RWPE1 (cell line): ENCODE data around the gene BTBD19.

Experiments
- CTCF ChIA-PET: fragments of 350-600 bp; sonication (Branson Sonifier 250); formaldehyde crosslinking; extraction: SDS; loops from one replicate; lab custom pipeline; 2021; lab: Yijun Ruan, JAX
- POLR2A ChIA-PET: fragments of 400-600 bp; formaldehyde crosslinking; extraction: SDS; loops from one replicate; lab custom pipeline; 2020; ENCODE audit warnings: antibody characterized with exemption; ENCODE audit not compliant: low non-redundant PET; lab: Yijun Ruan, JAX
- DNase-seq: peaks from one replicate; pipeline ENCODE4 v3.0.0; 2012; ENCODE audit warnings: low spot score
- H3K27ac ChIP-seq: fragments of 450-650 bp; 2 replicates; pipeline ENCODE4 v1.5.1; 2017
- TF ChIP-seq, protein P1 (sequence below): fragments of 450-650 bp; conservative IDR thresholded peaks from 2 replicates; pipeline ENCODE4 v1.5.1; 2017; ENCODE audit warnings: low read depth, mild to moderate bottlenecking

BTBD19 gene

DNA sequence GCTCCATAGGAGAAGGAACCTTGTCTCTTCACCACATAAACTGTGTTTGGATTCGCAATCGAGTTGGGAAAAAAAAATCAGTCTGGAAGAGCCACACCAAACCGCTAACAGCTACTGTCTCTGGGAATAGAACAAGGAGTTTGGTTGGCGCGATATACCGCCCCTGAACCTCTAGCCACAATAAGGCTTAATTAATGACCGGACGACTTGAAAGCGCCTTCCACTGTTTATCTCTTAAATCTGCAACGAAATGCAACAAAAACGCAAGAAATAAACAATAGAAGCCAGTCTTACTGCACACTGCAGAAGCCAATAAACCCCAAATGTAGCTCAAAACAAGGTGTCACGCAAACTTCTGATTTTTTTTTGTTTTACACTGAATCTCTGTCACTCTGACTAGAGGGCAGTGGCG, 10.9 kb downstream of the BTBD19 start:
- POLR2A ChIA-PET: interaction anchor here (0.7 to 1.0 kb wide), 3 partner anchors 12 to 192 kb away, joined by 3 to 4 read pairs (median 3); partner anchors contain the start of gene HECTD3
- TF ChIP-seq, protein P1, sequence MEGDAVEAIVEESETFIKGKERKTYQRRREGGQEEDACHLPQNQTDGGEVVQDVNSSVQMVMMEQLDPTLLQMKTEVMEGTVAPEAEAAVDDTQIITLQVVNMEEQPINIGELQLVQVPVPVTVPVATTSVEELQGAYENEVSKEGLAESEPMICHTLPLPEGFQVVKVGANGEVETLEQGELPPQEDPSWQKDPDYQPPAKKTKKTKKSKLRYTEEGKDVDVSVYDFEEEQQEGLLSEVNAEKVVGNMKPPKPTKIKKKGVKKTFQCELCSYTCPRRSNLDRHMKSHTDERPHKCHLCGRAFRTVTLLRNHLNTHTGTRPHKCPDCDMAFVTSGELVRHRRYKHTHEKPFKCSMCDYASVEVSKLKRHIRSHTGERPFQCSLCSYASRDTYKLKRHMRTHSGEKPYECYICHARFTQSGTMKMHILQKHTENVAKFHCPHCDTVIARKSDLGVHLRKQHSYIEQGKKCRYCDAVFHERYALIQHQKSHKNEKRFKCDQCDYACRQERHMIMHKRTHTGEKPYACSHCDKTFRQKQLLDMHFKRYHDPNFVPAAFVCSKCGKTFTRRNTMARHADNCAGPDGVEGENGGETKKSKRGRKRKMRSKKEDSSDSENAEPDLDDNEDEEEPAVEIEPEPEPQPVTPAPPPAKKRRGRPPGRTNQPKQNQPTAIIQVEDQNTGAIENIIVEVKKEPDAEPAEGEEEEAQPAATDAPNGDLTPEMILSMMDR: no peak; the same call in 1 of the 2 replicates
- peak overlapping the region; percentile 94 for H3K27ac ChIP-seq
- no peak for DNase-seq
- CTCF ChIA-PET: no interaction called here

DNA sequence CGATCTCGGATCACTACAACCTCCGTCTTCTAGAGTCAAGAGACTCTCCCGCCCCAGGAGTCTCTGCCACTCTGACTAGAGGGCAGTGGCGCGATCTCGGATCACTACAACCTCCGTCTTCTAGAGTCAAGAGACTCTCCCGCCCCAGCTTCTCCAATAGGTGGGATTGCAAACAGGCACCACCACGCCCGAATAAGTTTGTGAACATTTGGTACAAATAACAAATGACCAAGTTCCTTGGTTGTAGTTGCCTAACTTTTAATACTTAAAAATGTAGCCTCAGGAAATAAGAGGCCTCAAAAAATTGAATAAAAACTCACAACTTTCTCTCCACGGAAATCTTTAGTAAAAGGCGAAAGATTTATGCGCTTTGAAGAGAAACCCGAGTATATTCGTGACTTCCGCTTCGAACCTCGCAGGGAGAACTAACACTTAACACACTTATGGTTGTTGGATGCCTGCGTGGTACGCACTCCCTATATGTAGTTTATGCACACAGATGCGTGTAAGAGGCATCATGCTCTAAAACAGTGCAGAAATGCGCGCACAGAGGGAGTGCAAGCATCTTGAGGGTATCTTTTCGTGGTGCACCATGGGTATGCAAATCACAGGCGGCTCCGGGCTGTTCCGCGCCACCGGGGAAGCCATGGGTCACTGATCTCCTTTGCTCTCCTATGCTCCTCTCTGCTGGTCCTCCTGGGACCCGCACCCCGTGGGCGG, 11.4 kb downstream of the BTBD19 start:
- TF ChIP-seq, protein P1: no peak
- ChIA-PET POLR2A (interaction anchor here (0.7 to 1.0 kb wide), 3 partner anchors 12 to 191 kb away, joined by 3 to 4 read pairs (median 3); partner anchors contain the start of gene HECTD3), CTCF (interaction anchor here (0.6 kb wide), 1 partner anchor 463 kb away, joined by 3 read pairs; no protein-coding TSS in a partner anchor)
- DNase-seq: peak; percentile 81
- peak overlapping the region; percentile 94 for H3K27ac ChIP-seq

DNA sequence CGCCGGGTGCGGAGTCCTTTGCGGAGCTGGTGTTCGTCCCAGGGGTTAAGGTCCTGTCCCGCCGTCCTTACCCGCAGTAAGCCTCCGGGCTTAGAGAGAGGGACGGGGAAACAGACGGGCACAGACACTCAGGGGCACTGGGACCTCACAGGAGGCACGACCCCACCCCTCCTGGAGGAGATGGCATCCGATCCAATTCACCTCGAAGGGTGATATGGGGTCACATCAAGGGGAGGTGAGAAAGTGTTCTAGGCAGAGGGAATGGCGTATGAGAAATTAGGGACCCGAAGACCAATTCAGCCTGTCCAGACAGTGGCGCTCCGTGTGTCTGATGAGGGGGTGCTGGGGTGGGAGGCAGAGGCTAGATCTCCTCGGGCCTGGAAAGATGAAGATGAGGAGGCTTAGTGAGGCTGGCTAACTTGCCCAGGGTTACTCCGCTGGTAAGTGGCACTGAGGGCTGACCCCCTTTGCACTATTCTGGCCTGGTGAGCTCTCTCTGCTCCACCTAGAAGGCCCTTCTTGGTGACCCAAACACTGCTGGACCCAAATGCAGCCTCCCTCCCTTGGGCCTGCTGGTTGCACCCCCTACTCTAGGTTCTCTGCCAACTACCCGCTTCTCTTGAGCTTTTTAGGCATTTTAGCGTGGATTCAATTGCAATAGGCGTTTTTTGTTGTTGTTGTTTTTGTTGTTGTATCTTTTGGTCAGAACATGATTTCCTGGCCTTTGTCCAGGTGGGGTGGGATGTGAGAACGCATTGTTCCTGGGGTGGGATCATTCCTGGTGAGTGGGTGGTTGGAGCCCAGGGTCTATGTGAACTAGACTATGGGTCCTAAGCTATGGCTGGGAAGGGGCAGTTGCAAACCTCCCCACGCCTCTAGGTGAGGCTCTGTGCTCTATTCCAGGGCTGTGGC, 12.3 kb downstream of the BTBD19 start:
- ChIA-PET CTCF (interaction anchor here (0.6 to 1.0 kb wide), 3 partner anchors 11 to 462 kb away, joined by 3 read pairs; no protein-coding TSS in a partner anchor), POLR2A (no interaction called here)
- TF ChIP-seq, protein P1: no peak
- peak overlapping the region; percentile 94 for H3K27ac ChIP-seq
- DNase-seq: no peak

DNA sequence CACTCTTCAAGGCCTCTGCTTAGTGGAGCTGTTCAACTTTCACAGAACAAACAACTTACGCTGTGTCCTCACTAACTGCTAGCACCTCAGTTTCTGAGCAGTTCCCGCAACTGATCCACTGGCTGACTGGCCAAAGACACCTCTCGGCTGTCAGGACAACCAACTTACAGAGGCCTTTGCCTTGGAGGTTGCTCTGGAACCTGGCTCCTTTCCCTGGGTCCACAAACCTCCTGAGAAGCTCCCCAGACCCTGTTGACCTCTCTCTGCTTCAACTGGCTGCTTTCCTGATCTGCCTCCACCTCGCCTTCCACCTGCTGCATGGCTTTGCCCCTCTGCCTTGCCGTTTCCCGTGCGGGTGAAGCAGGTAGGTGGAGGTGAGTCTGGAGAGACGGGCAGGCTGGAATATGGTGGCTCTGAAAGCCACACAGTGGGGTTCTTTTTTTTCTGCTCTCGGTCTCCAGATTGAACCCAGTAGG, 13.0 kb downstream of the BTBD19 start:
- POLR2A ChIA-PET: no interaction called here
- CTCF ChIA-PET: interaction anchor here (0.7 to 1.4 kb wide), 3 partner anchors 10 to 14 kb away, joined by 3 to 4 read pairs (median 3); no protein-coding TSS in a partner anchor
- no peak for DNase-seq
- TF ChIP-seq, protein P1: no peak
- peak overlapping the region; percentile 94 for H3K27ac ChIP-seq

DNA sequence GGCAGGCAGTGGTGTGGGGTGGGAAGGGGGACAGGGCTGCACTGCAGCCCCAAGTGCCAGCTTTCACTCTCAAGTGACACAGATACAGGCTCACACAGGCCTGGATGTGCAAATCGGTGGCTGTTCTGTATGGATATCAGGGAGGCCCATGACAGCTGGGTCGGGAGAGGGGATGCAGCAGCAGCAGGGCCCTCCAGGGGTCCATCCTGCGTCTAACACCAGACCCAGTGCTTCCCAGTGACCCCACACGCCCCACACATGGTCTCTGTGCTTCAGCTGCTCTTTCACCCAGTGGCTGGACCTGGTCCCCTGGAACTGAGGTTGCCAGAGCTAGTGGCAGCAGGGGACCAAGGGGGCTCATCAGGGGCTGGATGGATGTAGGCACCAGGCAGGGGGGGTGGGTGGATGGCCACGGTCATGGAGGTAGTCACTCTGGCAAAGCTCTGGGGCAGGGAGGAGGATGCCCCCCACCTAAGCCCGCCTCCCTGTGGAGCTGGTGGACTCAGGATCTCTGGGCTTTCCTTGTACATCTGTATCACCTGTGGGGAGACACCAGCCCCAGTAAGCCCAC, 13.9 kb downstream of the BTBD19 start:
- peak overlapping the region; percentile 30 for H3K27ac ChIP-seq
- ChIA-PET CTCF (interaction anchor here (0.7 to 1.4 kb wide), 4 partner anchors 13 to 190 kb away, joined by 3 to 4 read pairs (median 3); partner anchors contain the start of gene UROD), POLR2A (no interaction called here)
- TF ChIP-seq, protein P1: no peak
- no peak for DNase-seq
